SK-N-SH treated with all-trans-retinoic acid at 6 μM for 48 hours (cell line): ENCODE results near the gene CFAP61.

ENCODE experiments used
- ISL1 ChIP-seq: fragments of 250-450 bp; sonication (Bioruptor Pico); IDR thresholded peaks from 2 replicates; pipeline ENCODE4 v2.1.2; 2022; ENCODE audit warnings: mild to moderate bottlenecking, moderate library complexity
- PPARA ChIP-seq: fragments of 250-450 bp; sonication (Bioruptor Pico); IDR thresholded peaks from 2 replicates; pipeline ENCODE4 v1.5.0; 2020; ENCODE audit warnings: mild to moderate bottlenecking, borderline replicate concordance
- SNAI2 ChIP-seq: fragments of 250-450 bp; sonication (Bioruptor Pico); IDR thresholded peaks from 2 replicates; pipeline ENCODE4 v1.5.0; 2020; ENCODE audit warnings: mild to moderate bottlenecking, moderate library complexity
- TCF4 ChIP-seq: fragments of 250-450 bp; sonication (Bioruptor Pico); IDR thresholded peaks from 2 replicates; pipeline ENCODE4 v1.8.0; 2021; ENCODE audit warnings: mild to moderate bottlenecking, moderate library complexity, borderline replicate concordance
- TOX ChIP-seq: fragments of 250-450 bp; sonication (Bioruptor Pico); IDR thresholded peaks from 2 replicates; pipeline ENCODE4 v1.8.0; 2021; ENCODE audit warnings: mild to moderate bottlenecking, moderate library complexity, borderline replicate concordance
- ZC3H10 ChIP-seq: fragments of 250-450 bp; sonication (Bioruptor Pico); IDR thresholded peaks from 2 replicates; pipeline ENCODE4 v1.5.1; 2021; ENCODE audit warnings: mild to moderate bottlenecking, moderate library complexity
- ZFP3 ChIP-seq: fragments of 250-450 bp; sonication (Bioruptor Pico); IDR thresholded peaks from 2 replicates; pipeline ENCODE4 v1.5.0; 2020; ENCODE audit warnings: mild to moderate bottlenecking, moderate library complexity
- ZFP30 ChIP-seq: fragments of 450-650 bp; formaldehyde crosslinking; IDR thresholded peaks from 2 replicates; pipeline ENCODE4 v1.5.0; 2022; ENCODE audit warnings: mild to moderate bottlenecking, moderate library complexity
- ZNF565 ChIP-seq: fragments of 450-650 bp; formaldehyde crosslinking; conservative IDR thresholded peaks from 2 replicates; pipeline ENCODE4 v1.5.0; 2020; ENCODE audit warnings: low read depth, mild to moderate bottlenecking, moderate library complexity
- ZNF8 ChIP-seq: fragments of 450-650 bp; formaldehyde crosslinking; IDR thresholded peaks from 2 replicates; pipeline ENCODE4 v1.5.0; 2020; ENCODE audit warnings: mild to moderate bottlenecking, moderate library complexity
- TF ChIP-seq, protein P1 (sequence below): fragments of 250-450 bp; sonication (Bioruptor Pico); IDR thresholded peaks from 2 replicates; pipeline ENCODE4 v1.5.1; 2020; ENCODE audit warnings: low read depth, mild to moderate bottlenecking, moderate library complexity
- TF ChIP-seq, protein P2 (sequence below): fragments of 250-450 bp; sonication (Bioruptor Pico); IDR thresholded peaks from 2 replicates; pipeline ENCODE4 v1.5.0; 2020; ENCODE audit warnings: mild to moderate bottlenecking, moderate library complexity
- TF ChIP-seq, protein P3 (sequence below): fragments of 250-450 bp; sonication (Bioruptor Pico); IDR thresholded peaks from 2 replicates; pipeline ENCODE4 v1.8.0; 2021; ENCODE audit warnings: low read depth, mild to moderate bottlenecking, moderate library complexity, borderline replicate concordance
- TF ChIP-seq, protein P4 (sequence below): fragments of 250-450 bp; sonication (Bioruptor Pico); IDR thresholded peaks from 2 replicates; pipeline ENCODE4 v1.8.0; 2020; ENCODE audit warnings: mild to moderate bottlenecking, moderate library complexity, borderline replicate concordance

DNA sequence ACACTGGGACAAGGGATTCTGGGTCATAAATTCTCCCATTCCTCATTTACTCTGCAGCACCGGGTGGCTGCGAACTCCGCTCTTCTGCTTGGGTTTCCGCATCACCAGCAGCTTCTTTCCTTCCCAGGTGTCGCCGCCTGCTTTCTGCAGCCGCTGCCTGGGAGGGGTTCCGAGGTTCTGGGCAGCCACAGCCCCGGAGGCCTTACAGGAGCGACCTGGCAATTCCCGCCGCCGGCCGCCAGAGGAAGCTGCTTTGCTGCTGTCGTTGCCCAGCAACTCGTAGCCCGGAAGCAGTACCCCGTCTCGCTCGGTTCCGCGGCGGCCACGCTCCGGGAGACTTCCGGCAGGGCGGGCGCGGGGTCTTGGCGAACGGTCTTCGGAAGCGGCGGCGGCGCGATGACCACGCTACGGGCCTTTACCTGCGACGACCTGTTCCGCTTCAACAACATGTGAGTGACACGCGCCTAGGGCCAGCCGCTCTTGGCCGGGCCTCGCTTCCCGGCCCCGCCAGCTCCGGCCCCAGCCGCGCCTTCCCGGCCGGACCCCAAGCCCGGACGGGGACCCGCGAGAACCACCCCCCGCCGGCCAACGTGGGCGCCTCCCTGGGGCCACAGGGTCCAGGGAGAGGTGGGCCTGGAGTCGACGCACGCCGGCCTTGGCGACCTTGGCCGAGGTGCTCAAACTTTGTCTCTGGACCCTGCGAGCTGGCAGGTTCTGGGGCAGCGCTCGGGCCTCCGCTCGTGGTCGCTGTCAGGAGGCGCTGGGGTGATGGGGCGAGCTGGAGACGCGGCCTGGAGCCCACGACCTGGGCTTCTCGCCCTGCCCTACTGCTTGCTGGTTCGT, 35.1 kb upstream of the CFAP61 start, which contains the start of gene NAA20:
- TF ChIP-seq ZFP30 (CRISPR knock-in tag) (no peak), SNAI2 (CRISPR knock-in tag) (no peak), TCF4 (CRISPR knock-in tag) (no peak), ZFP3 (CRISPR knock-in tag) (peak; percentile 66; the same call in 1 of the 2 replicates), ZC3H10 (CRISPR knock-in tag) (no peak), ISL1 (CRISPR knock-in tag) (no peak), TOX (no peak), ZNF565 (CRISPR knock-in tag) (no peak), ZNF8 (CRISPR knock-in tag) (no peak), PPARA (CRISPR knock-in tag) (no peak)
- TF ChIP-seq, protein P1, sequence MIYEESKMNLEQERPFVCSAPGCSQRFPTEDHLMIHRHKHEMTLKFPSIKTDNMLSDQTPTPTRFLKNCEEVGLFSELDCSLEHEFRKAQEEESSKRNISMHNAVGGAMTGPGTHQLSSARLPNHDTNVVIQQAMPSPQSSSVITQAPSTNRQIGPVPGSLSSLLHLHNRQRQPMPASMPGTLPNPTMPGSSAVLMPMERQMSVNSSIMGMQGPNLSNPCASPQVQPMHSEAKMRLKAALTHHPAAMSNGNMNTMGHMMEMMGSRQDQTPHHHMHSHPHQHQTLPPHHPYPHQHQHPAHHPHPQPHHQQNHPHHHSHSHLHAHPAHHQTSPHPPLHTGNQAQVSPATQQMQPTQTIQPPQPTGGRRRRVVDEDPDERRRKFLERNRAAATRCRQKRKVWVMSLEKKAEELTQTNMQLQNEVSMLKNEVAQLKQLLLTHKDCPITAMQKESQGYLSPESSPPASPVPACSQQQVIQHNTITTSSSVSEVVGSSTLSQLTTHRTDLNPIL: no peak
- TF ChIP-seq, protein P2, sequence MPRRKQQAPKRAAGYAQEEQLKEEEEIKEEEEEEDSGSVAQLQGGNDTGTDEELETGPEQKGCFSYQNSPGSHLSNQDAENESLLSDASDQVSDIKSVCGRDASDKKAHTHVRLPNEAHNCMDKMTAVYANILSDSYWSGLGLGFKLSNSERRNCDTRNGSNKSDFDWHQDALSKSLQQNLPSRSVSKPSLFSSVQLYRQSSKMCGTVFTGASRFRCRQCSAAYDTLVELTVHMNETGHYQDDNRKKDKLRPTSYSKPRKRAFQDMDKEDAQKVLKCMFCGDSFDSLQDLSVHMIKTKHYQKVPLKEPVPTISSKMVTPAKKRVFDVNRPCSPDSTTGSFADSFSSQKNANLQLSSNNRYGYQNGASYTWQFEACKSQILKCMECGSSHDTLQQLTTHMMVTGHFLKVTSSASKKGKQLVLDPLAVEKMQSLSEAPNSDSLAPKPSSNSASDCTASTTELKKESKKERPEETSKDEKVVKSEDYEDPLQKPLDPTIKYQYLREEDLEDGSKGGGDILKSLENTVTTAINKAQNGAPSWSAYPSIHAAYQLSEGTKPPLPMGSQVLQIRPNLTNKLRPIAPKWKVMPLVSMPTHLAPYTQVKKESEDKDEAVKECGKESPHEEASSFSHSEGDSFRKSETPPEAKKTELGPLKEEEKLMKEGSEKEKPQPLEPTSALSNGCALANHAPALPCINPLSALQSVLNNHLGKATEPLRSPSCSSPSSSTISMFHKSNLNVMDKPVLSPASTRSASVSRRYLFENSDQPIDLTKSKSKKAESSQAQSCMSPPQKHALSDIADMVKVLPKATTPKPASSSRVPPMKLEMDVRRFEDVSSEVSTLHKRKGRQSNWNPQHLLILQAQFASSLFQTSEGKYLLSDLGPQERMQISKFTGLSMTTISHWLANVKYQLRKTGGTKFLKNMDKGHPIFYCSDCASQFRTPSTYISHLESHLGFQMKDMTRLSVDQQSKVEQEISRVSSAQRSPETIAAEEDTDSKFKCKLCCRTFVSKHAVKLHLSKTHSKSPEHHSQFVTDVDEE (CRISPR knock-in tag): no peak
- TF ChIP-seq, protein P3, sequence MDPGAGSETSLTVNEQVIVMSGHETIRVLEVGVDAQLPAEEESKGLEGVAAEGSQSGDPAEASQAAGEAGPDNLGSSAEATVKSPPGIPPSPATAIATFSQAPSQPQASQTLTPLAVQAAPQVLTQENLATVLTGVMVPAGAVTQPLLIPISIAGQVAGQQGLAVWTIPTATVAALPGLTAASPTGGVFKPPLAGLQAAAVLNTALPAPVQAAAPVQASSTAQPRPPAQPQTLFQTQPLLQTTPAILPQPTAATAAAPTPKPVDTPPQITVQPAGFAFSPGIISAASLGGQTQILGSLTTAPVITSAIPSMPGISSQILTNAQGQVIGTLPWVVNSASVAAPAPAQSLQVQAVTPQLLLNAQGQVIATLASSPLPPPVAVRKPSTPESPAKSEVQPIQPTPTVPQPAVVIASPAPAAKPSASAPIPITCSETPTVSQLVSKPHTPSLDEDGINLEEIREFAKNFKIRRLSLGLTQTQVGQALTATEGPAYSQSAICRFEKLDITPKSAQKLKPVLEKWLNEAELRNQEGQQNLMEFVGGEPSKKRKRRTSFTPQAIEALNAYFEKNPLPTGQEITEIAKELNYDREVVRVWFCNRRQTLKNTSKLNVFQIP (CRISPR knock-in tag): no peak
- TF ChIP-seq, protein P4, sequence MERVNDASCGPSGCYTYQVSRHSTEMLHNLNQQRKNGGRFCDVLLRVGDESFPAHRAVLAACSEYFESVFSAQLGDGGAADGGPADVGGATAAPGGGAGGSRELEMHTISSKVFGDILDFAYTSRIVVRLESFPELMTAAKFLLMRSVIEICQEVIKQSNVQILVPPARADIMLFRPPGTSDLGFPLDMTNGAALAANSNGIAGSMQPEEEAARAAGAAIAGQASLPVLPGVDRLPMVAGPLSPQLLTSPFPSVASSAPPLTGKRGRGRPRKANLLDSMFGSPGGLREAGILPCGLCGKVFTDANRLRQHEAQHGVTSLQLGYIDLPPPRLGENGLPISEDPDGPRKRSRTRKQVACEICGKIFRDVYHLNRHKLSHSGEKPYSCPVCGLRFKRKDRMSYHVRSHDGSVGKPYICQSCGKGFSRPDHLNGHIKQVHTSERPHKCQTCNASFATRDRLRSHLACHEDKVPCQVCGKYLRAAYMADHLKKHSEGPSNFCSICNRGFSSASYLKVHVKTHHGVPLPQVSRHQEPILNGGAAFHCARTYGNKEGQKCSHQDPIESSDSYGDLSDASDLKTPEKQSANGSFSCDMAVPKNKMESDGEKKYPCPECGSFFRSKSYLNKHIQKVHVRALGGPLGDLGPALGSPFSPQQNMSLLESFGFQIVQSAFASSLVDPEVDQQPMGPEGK (CRISPR knock-in tag): no peak
